Umbilical cord (tissue), 2 donors: ENCODE results near the gene AMPD2. TPM values are rescaled to one million over a fixed set of nuclear protein-coding genes. Genes with fewer than 3 reads are reported as not detected.

Experiments used
- DNase-seq: peaks from one replicate; pipeline ENCODE4 v3.0.0-alpha.2; 2015; ENCODE audit warnings: low spot score
- total RNA-seq: library from RNA; depleted of rRNA; stranded (reverse); fragments of >200 nt; gene quantifications from one replicate; pipeline ENCODE4 v1.2.3, GENCODE V29; 2014; ENCODE audit warnings: low replicate concordance; ENCODE audit not compliant: insufficient read depth

AMPD2 gene
- total RNA-seq, 1 donor from 2014 or later, result 76.8 TPM

DNA sequence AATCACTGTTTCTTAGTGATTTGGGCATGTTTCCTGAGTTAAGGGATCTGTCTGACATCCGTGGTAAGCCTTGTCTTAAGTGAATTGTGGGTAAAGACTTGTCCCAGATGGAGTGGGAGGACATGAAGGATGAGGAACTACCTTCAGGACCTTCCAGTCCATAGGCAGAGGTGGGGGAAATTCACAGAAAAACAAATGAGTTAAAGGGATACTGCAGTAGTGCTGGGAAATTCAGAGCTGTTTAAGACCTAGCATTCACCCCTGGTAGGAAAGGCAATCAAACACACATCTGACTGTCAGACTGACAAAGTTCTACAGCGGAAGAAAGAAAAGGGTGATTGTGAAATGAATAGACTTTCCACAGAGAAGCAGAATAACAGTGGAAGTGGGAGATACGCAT, 3.2 kb upstream of the AMPD2 start:
- DNase-seq, result no peak

DNA sequence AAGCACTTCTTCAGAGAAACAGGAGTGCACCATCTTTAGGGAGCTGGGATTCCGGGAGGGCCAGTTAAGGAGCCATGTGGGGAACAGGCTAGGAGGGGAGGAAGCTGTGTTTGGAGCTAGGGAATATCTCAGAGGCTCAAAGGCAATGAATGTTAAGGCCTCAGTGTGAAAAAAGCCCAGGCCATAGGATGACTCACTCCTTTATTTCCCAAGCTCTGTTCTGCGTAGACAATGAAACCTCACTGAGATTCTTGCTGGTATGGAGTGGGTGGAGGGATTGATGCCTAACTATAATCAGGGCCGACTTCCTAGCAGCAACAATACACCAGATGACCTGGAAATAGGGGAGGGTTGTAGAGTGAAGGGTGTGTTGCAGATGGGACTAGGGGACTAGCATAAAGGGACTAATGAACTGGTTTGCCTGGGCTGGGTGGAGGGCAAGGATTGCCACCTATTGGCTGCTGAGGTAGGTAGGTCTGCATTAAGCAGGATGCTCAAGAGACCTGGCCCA, 2.3 kb upstream of the AMPD2 start:
- DNase-seq, result peak; percentile 71

- no peak for DNase-seq
These were observed 719 bp upstream of the AMPD2 start for GRCh38 chr1:109618661-109619575.

- DNase-seq, result peak; percentile 88
These were observed 759 bp downstream of the AMPD2 start for GRCh38 chr1:109620401-109620791.

- peak; percentile 99 for DNase-seq
These were observed 1.2 kb downstream of the AMPD2 start for GRCh38 chr1:109620841-109621286.

DNA sequence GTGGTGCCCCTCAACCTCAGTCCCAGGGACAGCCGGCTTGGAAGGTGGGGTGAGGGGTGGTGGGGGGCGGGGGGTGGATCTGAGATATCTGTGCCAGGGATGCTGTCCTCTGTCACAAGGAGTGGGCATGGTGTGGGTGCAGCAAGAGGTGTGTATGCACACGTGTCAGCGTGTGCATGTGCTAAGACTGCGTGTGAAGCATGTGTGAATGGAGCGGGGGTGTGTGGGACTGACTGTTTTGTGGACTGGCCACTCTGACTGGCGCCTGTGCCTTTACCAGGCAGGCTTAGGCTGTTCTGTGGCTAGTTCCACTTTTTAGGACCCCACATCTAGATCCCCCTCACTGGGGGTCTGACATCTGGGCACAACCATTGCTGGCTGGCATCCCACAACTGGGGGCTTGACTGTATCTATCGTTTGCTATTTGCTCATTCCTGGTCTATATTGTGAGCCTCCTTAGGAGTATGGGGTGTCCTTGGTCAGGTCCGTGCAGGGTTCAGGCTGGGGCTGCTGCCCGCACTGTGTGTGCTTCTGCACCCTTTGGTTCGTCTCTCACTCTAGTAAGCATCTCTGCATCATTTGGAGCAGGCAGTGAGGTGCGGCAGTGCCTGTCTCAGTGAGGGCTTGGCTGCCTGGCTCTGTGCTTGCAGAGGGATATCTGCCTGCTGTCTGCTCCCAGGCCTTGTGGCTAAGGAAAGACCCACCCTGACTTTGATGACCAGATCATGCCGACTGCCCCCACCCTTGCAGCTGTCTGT, 1.9 kb downstream of the AMPD2 start:
- peak; percentile 46 for DNase-seq

GRCh38 chr1:109622137-109622892, 2.7 kb downstream of the AMPD2 start:
- no peak for DNase-seq

GRCh38 chr1:109622895-109623294, 3.3 kb downstream of the AMPD2 start:
- no peak for DNase-seq

- DNase-seq, result peak; percentile 91
These were observed 4.0 kb downstream of the AMPD2 start for GRCh38 chr1:109623601-109624161.

DNA sequence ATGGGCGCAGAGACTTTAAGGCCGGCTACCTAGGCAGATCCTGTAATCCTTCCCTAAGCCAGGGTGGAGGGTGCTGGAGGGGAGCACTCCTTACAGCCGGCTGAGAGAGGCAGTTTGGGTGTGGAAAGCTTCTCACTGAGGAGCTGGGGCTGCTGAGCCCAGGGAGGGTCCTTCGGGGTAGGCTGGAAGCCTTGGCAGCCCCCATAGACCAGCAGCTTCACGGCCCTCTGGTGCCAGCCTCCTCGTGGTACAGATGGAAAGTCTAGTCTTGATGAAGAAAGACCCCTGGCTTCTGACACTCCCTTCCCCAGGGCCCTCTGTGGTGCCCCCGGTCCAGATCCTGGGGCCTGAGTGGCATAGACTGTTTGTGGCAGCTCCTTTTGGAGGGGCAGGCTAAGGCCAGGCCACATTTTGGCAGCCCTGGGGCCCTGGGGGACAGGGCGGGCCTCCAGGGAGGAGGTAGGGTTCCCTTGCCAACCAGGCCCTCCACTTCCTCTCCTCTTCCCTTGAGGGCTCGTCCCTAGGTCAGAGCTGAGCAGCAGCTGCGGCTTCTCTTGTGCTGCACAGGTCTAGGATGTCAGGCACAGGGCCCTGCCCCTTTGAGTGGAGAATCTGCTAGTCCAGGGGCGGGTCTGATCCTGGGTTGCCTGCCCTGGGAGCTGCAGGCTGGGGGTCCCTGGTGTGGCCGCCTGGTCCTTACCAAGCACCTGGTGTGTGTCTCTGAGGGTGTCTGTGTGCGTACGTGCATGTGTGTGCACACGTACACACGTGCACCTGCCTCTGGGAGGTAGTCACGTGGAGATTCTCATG, 4.8 kb downstream of the AMPD2 start:
- DNase-seq, result peak; percentile 76

DNA sequence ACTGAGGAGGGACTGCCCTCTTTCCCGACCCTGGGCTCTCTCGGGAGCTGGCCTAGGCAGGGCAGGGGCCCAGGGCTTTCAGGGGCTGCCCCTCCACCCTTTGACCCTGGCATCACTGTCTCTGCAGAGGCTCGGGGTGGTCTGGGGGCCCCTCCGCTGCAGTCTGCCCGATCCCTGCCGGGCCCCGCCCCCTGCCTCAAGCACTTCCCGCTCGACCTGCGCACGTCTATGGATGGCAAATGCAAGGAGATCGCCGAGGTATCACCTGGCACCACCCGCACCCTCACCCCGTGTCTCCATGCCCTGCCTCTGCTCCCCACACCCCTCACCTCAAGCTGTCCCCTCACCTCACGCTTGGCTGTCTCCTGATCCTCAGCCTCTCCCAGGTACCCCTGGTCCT, 5.5 kb downstream of the AMPD2 start:
- no peak for DNase-seq

DNA sequence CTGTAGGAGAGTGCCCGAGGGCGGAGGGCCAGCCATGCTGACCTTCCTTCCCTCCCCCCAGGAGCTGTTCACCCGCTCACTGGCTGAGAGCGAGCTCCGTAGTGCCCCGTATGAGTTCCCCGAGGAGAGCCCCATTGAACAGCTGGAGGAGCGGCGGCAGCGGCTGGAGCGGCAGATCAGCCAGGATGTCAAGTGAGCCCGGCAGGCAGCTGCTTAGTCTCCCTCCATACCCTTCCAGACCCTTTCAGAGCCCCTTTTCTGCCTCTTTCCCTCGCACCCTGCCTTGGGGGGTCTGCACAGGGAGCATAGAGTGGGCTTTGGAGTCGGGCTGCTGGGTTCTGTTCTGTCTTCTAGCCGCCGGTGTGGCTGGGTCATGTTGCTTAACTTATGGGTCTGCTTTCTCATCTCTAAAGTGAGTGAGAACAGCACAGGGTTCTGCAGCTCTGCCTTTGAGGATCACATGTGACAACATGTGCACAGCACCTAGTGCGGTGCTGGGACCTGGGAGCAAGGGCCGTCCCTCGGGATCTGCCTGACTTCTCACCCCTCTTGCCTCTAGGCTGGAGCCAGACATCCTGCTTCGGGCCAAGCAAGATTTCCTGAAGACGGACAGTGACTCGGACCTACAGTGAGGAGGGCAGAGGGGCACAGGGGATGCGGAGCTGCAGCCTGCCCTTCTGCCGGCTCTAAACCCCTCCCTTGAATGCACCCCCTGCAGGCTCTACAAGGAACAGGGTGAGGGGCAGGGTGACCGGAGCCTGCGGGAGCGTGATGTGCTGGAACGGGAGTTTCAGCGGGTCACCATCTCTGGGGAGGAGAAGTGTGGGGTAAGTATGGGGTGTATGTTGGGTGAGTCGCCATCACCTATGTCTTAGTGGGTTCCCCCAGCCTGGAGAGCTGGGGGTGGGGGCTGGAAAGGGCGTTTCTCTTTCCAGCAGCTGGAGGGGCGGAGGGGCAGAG, 6.2 kb downstream of the AMPD2 start:
- DNase-seq, result peak; percentile 44

DNA sequence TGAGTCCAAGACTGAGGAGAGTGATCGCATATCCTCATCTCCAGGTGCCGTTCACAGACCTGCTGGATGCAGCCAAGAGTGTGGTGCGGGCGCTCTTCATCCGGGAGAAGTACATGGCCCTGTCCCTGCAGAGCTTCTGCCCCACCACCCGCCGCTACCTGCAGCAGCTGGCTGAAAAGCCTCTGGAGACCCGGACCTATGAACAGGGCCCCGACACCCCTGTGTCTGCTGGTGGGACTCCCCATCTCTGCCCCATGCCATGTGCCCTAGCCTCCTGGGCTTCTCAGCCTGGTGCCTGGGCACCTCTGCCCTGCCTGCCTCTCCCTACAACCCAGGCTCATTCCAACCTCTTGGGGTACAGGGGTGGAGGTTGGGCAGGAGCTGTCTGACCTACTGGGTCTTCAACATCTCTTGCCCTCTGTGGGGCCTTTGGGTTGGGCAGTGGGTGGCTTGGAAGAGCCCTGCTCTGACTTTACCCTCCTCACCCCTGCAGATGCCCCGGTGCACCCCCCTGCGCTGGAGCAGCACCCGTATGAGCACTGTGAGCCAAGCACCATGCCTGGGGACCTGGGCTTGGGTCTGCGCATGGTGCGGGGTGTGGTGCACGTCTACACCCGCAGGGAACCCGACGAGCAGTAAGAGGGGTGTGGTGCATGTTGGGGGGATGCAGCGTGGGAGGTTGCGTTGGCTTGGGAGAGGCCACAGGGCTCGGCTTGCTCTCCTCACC, 7.2 kb downstream of the AMPD2 start:
- DNase-seq, result no peak

- DNase-seq, result no peak
These were observed 8.2 kb downstream of the AMPD2 start for GRCh38 chr1:109627692-109628399.

- DNase-seq, result no peak
These were observed 9.1 kb downstream of the AMPD2 start for GRCh38 chr1:109628540-109629321.

DNA sequence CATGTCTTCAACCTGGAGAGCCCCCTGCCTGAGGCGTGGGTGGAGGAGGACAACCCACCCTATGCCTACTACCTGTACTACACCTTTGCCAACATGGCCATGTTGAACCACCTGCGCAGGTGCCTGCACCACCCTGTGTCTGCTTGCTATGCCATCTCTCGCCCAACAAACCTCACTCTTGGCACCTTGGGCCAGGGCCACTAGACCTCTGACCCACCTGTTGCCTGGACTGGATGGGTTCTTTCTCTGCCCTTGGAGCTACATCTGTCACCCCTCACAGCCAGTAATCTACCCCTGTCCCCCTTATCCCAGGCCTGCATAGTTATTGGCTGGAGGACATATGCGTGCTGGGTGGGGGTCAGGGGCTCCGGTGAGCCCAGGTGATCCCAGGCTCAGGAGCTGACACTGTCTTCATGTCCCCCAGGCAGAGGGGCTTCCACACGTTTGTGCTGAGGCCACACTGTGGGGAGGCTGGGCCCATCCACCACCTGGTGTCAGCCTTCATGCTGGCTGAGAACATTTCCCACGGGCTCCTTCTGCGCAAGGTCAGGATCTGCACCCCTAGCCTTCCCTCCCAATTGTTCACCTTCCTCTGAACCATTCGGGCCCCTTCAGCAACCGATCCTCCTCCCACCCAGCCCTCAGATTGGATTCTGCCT, 9.9 kb downstream of the AMPD2 start:
- no peak for DNase-seq
